Heart left ventricle (tissue), 13 donors: Measurements from ENCODE around the gene MPPE1.
A peak's percentile ranks its signal among the peaks of the same experiment; 100 is the strongest.

Source experiments
- POLR2A ChIP-seq, 2 donors: fragments of 450-650 bp; IDR thresholded peaks; one replicate each; pipeline ENCODE4 v1.6.1; 2017; ENCODE audit warnings: antibody characterized with exemption in 2 of 2, mild to moderate bottlenecking in 2 of 2, moderate library complexity in 2 of 2
- TF ChIP-seq, protein P1 (sequence below), 12 donors: fragments of 200-600 bp; sonication (generic) in 4 of 12; IDR thresholded peaks; one replicate each; pipeline versions ENCODE4 v1.5.0 to v1.8.0; 2018 to 2022; ENCODE audit warnings: antibody characterized with exemption in 12 of 12, mild to moderate bottlenecking in 5 of 12
- donor health status: ischemic (EF 13 %, LVEDD 7.1; RV severe dilation, severe dysfunction).
- donor health status: DM: no; HTN: yes; CAD: no.
- donor health status: DM: no; HTN: no; CAD: no.
- donor health status: ischemic (EF 25% LVEDD 6.9; RV normal size, moderate dysfunction).
- donor health status: ischemic (EF 25% LVEDD 5.7; RV mildly dilated, moderate dysfunction).
- donor health status: ischemic (EF 35%, LVEDD 5.7; RV mildly dilated, moderate dysfunction).
- donor health status: nonischemic (EF 11% LVEDD 7.7; RV severe dilation, severe dysfunction).
- donor health status: DM: yes; HTN: yes; CAD: no.
- donor health status: PGD.
- donor health status: ischemic (EF 29% LVEDD 5.4; RV normal size, mild dysfunction).
- donor health status: nonischemic (EF 23%, LVEDD 6.1; RV moderate dilation, normal function).

DNA sequence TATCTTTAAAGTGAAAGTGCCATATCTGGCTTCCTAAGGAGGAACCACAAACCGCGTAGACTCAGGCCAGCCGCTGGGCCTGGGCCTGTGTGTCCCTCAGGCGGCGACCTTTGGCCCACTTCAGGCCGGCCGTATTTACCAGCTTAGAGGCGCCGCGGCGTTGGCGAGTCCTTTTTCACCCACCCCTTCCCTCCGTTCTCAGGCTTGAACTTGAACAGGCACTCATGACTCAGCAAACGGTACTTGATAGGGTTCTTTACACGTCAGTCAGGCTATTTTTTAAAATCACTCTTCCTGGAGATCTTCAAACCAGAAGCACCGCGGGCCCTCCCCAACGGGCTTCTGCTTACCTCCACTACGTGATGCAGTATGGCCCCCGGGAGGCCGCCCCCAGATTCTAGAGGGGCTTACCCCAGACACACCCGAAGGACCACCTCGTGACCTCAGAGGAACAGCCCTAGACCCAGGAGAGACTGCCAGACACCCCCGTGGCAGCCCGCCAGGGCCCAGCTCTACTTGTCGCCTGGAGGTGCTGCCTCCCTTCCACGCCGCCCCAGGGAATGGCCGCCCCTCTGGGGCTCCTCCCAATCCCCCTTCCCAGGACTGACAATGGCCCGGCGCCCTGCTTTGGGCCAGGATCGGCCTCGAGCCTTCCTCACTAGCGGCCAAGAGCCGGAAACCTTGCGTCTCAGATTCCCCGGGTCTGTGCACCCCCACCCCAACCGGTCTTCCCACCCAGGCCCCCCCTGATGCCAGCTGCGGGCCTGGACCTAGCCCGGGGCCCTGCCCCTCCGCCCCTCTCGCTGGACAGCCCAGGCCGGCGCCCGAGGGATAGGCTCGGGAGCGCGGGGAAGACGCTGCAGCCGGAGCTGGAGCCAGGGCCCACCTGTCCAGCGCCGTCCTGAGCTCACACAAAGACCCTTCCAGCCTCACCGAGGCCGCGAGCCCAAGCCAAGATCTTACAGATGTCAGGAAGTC lies 39.4 kb upstream of the MPPE1 start:
- TF ChIP-seq, protein P1, sequence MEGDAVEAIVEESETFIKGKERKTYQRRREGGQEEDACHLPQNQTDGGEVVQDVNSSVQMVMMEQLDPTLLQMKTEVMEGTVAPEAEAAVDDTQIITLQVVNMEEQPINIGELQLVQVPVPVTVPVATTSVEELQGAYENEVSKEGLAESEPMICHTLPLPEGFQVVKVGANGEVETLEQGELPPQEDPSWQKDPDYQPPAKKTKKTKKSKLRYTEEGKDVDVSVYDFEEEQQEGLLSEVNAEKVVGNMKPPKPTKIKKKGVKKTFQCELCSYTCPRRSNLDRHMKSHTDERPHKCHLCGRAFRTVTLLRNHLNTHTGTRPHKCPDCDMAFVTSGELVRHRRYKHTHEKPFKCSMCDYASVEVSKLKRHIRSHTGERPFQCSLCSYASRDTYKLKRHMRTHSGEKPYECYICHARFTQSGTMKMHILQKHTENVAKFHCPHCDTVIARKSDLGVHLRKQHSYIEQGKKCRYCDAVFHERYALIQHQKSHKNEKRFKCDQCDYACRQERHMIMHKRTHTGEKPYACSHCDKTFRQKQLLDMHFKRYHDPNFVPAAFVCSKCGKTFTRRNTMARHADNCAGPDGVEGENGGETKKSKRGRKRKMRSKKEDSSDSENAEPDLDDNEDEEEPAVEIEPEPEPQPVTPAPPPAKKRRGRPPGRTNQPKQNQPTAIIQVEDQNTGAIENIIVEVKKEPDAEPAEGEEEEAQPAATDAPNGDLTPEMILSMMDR (IDR thresholded peaks at IDR 0.05), result peak in 2 of 12 donors; percentile 5 to 15
- TF ChIP-seq POLR2A (IDR thresholded peaks at IDR 0.05), result peak in 1 of 2 donors; percentile 86
